Rectal smooth muscle tissue (tissue), 1 donor: Measurements from ENCODE around the gene DR1.

ENCODE experiments used
- H3K27ac ChIP-seq: one replicate; pipeline ENCODE4 v1.7.0; 2013; ENCODE audit warnings: low read depth, low read length, inconsistent platforms
- H3K27me3 ChIP-seq: one replicate; pipeline ENCODE4 v1.7.0; 2013; ENCODE audit warnings: low read length; ENCODE audit not compliant: control insufficient read depth, insufficient read depth
- H3K36me3 ChIP-seq: one replicate; pipeline ENCODE4 v1.7.0; 2013; ENCODE audit warnings: low read length; ENCODE audit not compliant: control insufficient read depth, insufficient read depth
- H3K4me1 ChIP-seq: one replicate; pipeline ENCODE4 v1.7.0; 2013; ENCODE audit warnings: low read length; ENCODE audit not compliant: control insufficient read depth, insufficient read depth
- H3K4me3 ChIP-seq: one replicate; pipeline ENCODE4 v1.7.0; 2013; ENCODE audit warnings: low read length
- H3K9ac ChIP-seq: one replicate; pipeline ENCODE4 v1.7.0; 2013; ENCODE audit warnings: low read length

DR1 gene

DNA sequence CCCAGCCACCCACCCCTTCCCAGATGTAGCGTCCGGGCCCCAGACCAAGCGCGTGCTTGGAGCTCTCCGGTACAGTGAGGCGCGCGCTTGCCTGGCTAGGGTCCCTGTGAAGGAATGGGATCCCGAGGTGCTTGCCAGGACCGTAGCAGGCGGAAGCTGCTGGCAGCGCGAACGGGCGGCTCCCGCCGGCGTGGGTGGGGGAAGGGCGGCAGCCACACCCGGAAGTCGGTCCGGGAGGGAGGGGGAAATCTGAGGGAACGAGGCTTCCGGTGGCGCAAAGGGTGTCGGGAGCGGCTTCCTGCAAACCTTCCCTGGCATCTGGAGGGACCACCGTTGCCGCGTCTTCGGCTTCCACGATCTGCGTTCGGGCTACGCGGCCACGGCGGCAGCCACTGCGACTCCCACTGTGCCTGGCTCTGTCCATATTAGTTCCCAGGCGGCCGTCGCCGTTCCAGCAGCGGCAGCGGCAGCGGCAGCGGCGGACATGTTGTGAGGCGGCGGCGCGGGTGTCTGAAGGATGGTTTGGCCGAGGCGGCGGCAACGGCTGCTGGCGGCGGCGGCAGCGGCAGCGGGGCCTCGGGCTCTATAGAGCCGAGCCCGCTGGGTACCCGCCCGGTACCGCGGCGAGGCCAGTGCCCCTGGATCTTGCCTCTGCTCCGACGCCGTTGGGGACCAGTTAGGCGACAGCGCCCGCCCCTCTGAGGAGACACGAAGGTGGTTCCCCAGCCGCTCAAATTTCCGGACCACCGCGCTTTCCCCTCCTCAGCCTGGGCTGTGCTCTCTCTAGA lies at the start of gene DR1:
DR1 (plus strand) TSS at position 275 of the 788 bp plus-strand sequence. CDS start 739 bp downstream, outside the sequence.
- H3K9ac ChIP-seq = peak within 1 kb of the TSS; percentile 93
- no peaks in the 10 kb centered on the region for H3K4me1 ChIP-seq
- peak within 1 kb of the TSS; percentile 81 for H3K4me3 ChIP-seq

DNA sequence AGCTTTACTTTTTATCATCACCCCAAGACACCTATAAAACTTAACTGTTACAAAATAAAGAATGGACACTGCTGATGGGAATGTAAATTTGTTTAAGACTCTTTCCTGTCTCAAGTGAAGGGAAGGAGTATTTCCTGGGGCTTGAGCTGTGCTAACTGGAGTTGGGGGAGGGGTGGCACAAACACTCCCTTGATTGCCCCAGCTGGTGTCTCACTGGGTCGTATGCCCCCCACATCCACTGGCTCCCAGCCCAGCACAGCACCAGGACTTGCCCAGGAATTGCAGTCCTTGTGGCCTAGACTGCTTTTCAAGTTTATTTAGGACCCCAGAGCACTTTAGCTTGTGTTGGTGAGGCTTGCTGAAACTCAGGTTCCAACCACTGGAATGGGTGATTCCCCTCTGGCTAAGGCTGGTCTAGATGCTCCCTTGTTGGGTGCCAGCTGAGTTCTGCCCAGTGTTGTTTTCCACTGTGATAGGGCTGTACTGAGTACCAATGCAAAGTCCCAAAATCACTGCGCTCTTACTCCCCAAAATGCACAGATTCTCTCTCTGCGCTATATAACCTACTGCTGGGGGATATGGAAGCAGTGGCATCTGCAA lies 49.1 kb upstream of the DR1 start:
- Histone ChIP-seq H3K9ac (no peak overlapping the region), H3K27me3 (no peaks in the 10 kb centered on the region), H3K4me1 (no peaks in the 10 kb centered on the region), H3K4me3 (no peak overlapping the region), H3K36me3 (no peaks in the 10 kb centered on the region), H3K27ac (no peak overlapping the region)

More for the DNA sequence above, at the start of gene DR1:
- Histone ChIP-seq H3K27ac (peak within 1 kb of the TSS; percentile 93), H3K36me3 (no peaks in the 10 kb centered on the region), H3K27me3 (no peaks in the 10 kb centered on the region)

DNA sequence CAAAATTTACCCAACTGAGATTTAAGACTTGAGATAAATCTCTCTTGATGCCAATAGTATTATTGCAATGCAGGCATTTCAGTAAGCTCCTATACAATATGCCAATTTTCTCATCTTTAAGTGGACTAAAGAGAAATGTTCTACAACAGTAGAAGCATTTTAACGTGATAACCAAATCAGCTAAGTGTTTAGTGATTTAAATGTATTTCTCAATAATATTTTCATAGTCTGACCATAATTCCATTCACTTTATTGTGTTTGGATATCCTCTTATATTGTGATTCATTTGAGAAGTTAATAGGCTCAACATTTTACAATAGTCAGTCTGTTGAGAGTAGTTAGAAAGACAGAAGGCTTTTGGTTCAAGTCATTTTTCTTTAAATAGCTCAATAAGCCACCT lies 44.6 kb upstream of the DR1 start:
- H3K27ac ChIP-seq = no peak overlapping the region
- no peaks in the 10 kb centered on the region for H3K4me1 ChIP-seq
- H3K4me3 ChIP-seq = no peak overlapping the region
- H3K9ac ChIP-seq = no peak overlapping the region
- no peaks in the 10 kb centered on the region for H3K36me3 ChIP-seq
- H3K27me3 ChIP-seq = no peaks in the 10 kb centered on the region

DNA sequence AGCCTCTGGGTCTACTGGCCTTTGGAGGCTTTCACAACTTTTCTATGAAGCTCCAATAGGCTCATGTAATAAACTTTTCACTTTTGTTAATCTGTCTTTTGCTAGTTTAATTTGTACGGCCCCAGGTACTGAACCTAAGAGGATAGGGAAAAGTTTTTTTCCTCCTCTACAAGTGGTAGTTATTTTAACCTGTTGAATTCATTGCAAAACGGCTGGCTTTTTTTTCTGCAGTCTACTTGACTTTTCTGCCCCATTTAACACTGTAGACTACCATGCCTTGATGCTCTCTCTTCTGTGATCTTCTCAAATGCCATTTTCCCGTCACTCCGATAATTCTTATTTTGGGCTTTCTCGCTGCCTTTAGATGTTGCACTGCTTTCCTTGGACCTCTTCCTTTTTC lies 43.6 kb upstream of the DR1 start:
- Histone ChIP-seq H3K4me3 (no peak overlapping the region), H3K9ac (no peak overlapping the region), H3K27me3 (no peaks in the 10 kb centered on the region), H3K4me1 (no peaks in the 10 kb centered on the region), H3K27ac (no peak overlapping the region), H3K36me3 (no peaks in the 10 kb centered on the region)

DNA sequence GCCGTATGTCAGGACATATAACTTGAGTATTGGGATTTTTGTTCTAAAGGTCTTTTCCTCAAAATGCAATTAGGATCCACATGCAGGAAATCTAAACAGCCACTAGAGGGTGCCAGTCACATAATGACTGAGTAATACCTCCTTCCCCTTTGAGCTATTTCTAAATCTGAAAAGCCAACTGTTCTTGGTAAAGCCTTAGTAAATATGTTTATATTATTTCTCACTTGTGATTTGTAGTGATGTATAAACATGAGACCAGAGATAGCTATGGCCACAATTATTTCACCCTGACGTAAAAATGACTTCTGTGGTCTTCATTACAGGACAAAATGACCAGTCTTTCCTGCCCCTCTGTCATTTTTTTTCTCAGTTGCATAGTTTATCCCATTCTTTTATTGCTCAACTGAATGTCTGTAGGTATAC lies 41.0 kb upstream of the DR1 start:
- no peaks in the 10 kb centered on the region for H3K36me3 ChIP-seq
- no peaks in the 10 kb centered on the region for H3K4me1 ChIP-seq
- no peak overlapping the region for H3K9ac ChIP-seq
- no peak overlapping the region for H3K4me3 ChIP-seq
- no peak overlapping the region for H3K27ac ChIP-seq
- H3K27me3 ChIP-seq = no peaks in the 10 kb centered on the region

DNA sequence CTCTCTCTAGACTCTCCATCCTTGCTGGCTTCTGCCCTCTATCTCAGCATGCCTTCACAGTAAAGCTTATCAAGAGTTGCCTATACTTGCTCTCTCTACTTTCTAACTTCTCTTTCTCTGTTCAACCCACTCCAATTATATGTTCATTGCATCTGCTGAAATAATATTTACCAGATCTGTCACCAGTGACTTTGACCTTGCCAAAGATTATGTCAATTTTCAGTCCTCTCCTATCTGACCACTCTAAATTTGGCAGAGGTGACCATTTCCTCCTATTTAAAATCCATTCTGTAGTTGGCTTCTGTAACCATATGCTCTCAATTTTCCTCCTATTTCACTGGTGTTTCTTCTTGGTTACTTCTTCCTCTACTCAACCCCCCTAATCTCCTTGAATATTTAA lies 38.8 kb upstream of the DR1 start:
- no peak overlapping the region for H3K9ac ChIP-seq
- no peak overlapping the region for H3K4me3 ChIP-seq
- no peak overlapping the region for H3K27ac ChIP-seq
- H3K4me1 ChIP-seq = no peaks in the 10 kb centered on the region
- H3K27me3 ChIP-seq = no peaks in the 10 kb centered on the region
- no peaks in the 10 kb centered on the region for H3K36me3 ChIP-seq

DNA sequence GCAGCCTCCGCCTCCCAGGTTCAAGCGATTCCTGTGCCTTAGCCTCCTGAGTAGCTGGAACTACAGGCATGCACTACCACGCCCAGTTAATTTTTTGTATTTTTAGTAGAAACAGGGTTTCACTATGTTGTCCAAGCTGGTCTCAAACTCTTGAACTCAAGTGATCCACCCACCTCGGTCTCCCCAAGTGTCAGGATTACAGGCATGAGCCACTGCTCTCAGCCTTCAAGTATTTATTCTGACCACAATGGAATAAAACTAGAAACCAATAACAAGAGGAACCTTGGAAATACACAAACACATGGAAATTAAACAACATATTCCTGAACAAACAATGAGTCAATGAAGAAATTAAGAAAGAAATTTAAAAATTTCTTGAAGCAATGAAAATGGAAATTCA lies 32.7 kb upstream of the DR1 start:
- no peaks in the 10 kb centered on the region for H3K36me3 ChIP-seq
- H3K27me3 ChIP-seq = no peaks in the 10 kb centered on the region
- no peak overlapping the region for H3K4me3 ChIP-seq
- H3K4me1 ChIP-seq = no peaks in the 10 kb centered on the region
- no peak overlapping the region for H3K9ac ChIP-seq
- H3K27ac ChIP-seq = no peak overlapping the region

DNA sequence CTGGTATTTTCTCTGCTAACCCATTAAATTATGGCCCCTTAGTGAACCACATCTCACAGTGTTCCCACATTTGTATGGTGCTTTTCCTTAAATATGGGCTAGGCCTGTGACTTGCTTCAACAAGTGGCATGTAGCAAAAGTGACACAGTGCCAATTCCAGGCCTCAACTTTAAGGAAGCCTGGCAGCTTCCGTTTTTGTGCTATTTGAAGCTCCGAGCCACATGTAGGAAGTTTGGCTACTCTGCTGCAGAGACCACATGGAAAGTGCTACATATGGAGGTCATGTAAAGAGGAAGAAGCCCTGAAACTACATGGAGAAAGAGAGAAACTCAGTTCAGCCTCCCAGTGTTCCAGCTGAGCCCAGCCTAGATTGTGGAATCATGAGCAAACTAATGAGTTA lies 28.5 kb upstream of the DR1 start:
- Histone ChIP-seq H3K4me1 (no peaks in the 10 kb centered on the region), H3K27ac (no peak overlapping the region)

DNA sequence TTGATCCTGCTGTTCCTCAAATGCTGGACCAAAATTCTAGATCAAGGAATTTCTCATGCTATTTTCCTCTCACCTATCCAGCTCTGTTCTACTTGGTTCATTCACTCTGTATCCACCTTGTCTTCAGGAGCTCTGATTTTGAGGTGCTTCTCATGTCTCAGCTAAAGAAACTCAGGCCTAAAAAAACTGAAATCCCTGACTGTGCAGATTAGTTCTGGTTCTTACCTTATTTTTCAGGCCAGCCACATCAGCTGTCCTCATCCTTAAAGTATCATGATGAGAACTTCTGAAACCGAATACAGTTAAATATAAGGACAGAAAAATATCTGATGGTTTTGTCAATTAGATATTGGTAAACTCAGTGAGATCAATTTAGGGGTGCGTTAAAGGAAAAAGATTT lies 27.8 kb upstream of the DR1 start:
- Histone ChIP-seq H3K4me3 (no peak overlapping the region), H3K9ac (no peak overlapping the region), H3K4me1 (no peaks in the 10 kb centered on the region), H3K36me3 (no peaks in the 10 kb centered on the region), H3K27me3 (no peaks in the 10 kb centered on the region), H3K27ac (no peak overlapping the region)

More for the DNA sequence above, 28.5 kb upstream of the DR1 start:
- Histone ChIP-seq H3K27me3 (no peaks in the 10 kb centered on the region), H3K4me3 (no peak overlapping the region), H3K9ac (no peak overlapping the region), H3K36me3 (no peaks in the 10 kb centered on the region)

DNA sequence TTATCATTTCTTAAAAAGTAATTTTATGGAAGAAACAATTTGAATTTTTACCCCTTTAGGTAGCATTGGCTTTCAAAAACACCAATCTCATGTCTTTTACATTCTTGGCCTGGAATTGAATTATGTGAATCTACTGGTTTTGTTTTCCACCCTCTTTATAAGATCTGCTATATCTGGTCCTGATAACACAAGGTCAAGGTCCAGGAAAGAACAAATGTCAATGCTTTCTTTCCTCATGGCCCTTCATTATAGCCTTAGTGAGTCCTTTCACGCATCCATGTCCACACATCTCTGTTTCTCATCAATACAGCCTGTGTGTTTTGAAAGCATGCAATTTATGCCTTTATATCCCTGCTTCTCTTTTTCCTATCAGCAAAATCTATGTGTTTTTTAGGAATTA lies 24.0 kb upstream of the DR1 start:
- Histone ChIP-seq H3K4me1 (no peaks in the 10 kb centered on the region), H3K27ac (no peak overlapping the region), H3K36me3 (no peaks in the 10 kb centered on the region), H3K9ac (no peak overlapping the region), H3K4me3 (no peak overlapping the region), H3K27me3 (no peaks in the 10 kb centered on the region)

DNA sequence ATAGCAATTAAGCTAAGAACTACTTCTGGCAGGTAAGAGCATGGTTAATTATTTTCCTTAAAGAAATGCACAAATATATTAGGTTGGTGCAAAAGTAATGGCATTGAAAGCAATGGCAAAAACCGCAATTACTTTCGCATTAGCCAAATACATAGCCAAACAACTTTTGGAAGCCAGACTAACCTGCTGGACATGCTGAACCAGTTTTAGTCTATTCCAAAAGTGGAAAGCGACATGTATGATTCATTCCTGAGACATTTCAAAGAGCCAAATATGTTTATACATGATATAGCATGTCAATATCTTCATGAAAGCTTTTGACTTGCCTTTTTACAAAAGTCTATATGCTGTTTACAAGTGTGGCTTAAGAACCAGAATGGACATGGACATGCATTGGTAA lies 23.4 kb upstream of the DR1 start:
- H3K4me3 ChIP-seq = no peak overlapping the region
- H3K27ac ChIP-seq = no peak overlapping the region
- H3K4me1 ChIP-seq = no peaks in the 10 kb centered on the region
- no peaks in the 10 kb centered on the region for H3K36me3 ChIP-seq
- H3K9ac ChIP-seq = no peak overlapping the region
- no peaks in the 10 kb centered on the region for H3K27me3 ChIP-seq

DNA sequence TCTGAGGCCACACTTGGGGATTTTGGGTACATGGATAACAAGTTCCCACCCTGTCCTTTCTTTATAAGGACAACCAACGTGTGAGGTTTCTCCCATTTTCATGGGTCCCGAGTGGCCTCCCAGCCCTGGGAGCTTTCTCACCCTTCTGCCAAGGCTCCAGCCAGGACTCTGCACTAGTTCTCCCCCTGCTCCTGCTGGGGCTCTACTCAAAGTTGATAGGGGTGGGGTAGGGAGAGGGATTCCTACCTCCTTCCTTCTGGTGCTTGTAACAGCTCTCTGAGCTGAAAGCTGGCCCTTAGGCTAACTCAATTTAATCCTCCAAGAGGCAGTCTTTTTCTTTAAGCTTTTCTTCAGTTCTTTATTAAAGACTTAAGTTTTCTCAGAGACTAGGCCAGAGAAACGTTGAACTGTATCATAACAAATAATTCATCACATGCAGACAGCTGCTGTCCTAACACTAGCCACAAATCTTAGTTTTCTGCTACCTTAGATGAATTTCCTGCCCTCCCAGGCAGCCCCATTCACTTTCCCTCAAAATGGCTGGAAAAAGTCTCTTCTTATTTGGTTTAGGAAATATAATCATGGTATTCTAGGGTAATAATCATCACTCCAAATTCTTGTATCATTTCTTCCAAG lies 22.4 kb upstream of the DR1 start:
- H3K27ac ChIP-seq = no peak overlapping the region
- H3K36me3 ChIP-seq = no peaks in the 10 kb centered on the region
- H3K9ac ChIP-seq = no peak overlapping the region
- H3K27me3 ChIP-seq = no peaks in the 10 kb centered on the region
- no peak overlapping the region for H3K4me3 ChIP-seq
- H3K4me1 ChIP-seq = no peaks in the 10 kb centered on the region
